GM18867 (cell line): ENCODE data around the gene SLC35E4.
"Not testable (repeated sequence)": the region's sequence is repeated elsewhere in the genome, so short reads cannot be mapped to it uniquely, and the experiment has no call there.

Source experiments
- ATAC-seq: cut with Tn5 transposase; IDR thresholded peaks from one replicate; pipeline ENCODE4 v1.9.1; 2021; ENCODE audit warnings: mild to moderate bottlenecking, moderate library complexity; ENCODE audit not compliant: unreplicated experiment

Gene SLC35E4

GRCh38 chr22:30649430-30650007 lies 13.9 kb downstream of the SLC35E4 start:
- ATAC-seq: peak; percentile 60

DNA sequence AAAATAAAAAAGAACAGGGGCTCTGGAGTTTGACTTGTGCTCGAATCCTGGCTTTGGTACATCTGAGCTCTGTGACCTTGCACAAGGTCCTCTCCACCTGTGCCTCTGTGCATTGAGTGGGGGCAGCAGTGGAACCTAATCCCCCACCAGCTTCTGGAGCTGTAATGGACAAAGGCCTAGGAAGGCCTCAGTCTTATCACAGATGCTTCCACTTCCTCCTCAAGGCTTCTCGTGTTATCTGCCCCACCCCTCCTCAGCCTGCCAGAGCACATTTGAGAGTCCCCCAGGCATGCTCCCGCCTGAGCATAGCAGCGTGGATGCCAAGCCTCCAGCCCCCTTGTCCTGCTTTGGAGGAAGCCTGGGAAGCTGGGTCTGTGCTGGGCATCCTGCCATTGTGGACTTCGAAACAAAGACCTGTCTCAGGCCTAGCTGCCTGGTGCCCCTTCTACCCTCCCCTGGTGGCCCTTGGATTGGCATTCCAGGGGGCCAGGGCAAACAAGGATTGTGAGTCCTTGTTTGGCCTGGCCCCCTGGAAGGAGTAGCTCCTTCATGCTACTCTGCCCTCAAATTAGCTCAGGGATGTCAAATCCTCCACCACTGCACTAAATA lies 15.0 kb downstream of the SLC35E4 start:
- no peak for ATAC-seq

- ATAC-seq: no peak
Measured at GRCh38 chr22:30652852-30653251, 17.3 kb downstream of the SLC35E4 start.

DNA sequence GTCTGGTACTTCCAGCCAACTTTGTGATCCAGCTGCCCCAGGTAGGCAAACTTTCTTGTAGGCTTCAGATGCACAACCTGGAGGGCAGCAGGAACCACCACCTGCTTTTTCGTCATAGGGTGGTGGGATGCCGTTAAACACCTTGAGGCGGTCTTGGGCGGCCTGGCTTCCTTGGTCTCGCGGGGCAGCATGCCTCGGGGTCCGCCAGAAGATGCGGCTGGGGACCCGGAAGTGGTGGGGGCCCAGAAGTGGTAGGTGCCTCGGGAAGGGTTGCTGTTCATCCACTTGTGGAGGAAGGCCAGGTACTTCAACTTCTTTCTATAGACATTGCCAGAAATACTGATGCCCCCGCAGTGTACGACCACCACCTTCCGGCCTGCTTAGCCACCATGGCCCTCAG lies 18.8 kb downstream of the SLC35E4 start:
- no peak for ATAC-seq

DNA sequence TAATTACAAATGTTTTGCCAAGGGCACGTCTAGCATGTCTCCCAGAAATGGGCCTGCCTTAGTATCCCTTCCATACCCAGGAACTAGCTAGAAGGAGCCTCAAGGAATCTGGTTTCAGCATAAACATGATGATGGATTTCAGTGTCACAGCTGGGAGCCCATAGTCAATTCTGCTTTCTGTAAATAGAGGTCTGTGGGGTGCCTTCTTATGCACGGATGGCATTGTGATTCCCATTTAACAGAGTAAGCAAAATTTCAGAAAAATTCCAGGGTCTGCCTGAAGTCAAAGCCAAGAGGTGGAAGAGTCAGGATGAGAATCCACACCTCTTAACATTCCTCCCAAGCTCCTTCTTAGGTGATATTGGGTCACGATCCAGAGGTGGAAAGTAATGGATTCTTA lies 20.0 kb downstream of the SLC35E4 start:
- no peak for ATAC-seq

GRCh38 chr22:30662040-30662439 lies 26.5 kb downstream of the SLC35E4 start:
- ATAC-seq: no peak

DNA sequence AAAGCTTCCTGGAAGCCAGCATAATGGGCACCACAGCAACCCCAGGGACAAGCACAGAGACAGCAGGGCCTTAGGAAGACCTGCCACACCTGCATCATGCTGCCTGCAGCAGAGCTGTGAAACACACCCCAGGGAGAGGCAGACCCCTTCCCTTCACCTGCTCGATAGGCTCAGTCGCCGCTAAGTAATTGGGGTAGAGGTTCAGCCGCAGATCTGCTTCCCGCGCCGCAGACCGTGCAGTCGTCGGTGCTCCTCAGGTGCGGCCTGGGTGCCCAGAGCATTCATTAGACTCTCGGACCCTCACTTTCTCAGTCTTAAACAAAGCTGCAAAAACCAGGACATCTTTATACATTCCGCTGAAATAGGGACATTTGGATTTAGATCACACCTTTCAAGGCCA lies 29.2 kb downstream of the SLC35E4 start:
- no peak for ATAC-seq

- no peak for ATAC-seq
Measured at GRCh38 chr22:30665266-30665665, 29.7 kb downstream of the SLC35E4 start.

- no peak for ATAC-seq
Measured at GRCh38 chr22:30665786-30666185, 30.2 kb downstream of the SLC35E4 start.

DNA sequence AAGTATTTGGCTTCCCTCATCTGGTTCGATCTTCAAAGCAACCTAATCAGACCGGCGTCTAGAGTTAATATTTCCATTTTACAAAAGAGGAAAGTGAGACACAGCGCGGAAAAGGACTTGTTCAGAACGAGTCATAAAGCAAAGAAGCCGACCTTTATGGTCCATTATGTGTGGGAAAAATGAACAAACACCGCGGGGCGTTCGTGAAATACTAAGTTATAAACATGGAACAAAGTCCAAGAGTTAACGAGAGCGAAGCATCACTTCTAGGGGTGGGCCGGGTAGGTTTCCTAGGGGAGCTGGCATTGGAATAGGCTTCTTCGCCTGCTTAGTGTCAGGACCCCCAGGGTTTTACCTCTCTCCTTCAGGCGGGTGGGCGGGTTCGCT lies 31.5 kb downstream of the SLC35E4 start:
- peak; percentile 10 for ATAC-seq

GRCh38 chr22:30667494-30668385 lies 32.2 kb downstream of the SLC35E4 start, which contains the start of gene DUSP18:
Gene DUSP18 (minus strand): TSS chr22:30667875. CDS start chr22:30664003, 3,872 bp downstream.
- ATAC-seq: peak; percentile 92

- no peak for ATAC-seq
Measured at GRCh38 chr22:30668386-30668710, 32.8 kb downstream of the SLC35E4 start.

DNA sequence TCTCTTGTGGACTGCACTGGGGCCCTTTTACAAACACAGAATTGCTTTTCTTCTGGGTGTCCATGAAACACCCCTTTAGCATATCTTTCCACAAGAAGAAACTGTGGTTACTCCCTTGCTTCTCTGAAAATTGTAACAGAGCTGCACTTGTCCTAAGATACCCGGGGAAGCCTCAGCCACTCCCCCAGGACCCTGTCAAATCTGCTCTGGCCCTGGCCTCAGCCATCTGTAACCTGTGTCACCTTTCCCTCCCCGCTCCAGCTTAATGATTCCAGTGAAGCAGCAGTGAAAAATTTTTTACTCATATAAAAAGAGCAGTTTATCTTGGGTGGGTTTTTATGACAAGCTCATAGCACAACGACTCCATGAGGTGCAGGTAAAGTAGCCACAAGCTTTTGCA lies 35.5 kb downstream of the SLC35E4 start:
- ATAC-seq: no peak

DNA sequence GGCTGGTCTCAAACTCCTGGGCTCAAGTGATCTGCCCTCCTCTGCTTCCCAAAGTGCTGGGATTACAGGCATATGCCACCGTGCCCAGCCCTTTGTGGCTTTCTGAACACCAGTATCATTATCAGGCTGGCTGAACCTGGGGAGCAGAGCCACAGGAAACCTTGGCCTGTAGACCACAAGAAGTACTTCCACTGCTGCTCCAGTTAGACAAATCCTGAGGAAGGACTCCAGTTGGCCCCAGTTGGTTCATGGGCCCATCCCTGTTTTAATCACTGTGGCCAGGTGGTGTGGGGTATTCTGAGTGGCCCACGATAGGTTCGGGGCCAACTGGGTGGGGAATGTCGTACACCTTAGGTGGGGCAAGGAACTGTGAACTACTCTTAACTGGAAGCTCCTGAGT lies 37.6 kb downstream of the SLC35E4 start:
- no peak for ATAC-seq

DNA sequence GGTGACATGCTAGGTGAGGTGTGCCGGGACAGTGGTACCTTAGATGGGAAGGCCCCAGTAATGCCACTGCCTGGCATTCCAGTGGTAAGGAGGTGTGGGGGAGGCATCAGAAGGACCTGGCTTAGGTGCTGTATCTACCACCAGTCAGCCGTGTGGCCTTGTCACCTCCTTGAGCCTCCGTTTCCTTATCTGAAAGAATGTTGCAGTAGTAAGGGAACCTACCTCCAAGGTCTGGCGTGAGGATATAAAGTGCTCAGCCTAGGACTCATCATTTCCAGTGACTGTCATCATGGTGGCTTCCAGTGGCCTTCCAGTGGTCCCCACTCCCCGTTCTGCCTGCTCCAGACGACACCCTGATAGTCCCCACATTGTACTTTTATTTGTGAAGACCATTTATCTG lies 38.9 kb downstream of the SLC35E4 start:
- no peak for ATAC-seq

- no peak for ATAC-seq
Measured at GRCh38 chr22:30675436-30675835, 39.9 kb downstream of the SLC35E4 start.

DNA sequence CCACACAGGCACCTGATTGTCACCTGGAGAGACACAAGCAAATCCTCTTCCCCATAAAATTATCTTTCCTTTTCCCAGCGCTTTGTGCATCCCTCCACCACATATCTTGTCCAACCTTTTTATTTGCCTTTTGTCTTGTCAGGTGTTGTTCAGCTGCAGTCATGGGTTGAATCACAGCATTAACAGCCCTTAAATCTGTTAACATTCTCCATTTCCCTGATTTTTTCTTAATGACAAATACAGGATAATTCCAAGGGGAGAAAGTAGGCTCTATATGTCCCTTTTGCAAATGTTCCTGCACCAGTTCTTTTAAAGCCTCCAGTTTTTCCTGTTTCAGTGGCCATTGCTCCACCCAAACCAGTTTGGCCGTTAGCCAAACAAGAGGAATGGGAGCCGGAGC lies 41.0 kb downstream of the SLC35E4 start:
- not testable (repeated sequence) for ATAC-seq

- not testable (repeated sequence) for ATAC-seq
Measured at GRCh38 chr22:30679895-30680690, 44.5 kb downstream of the SLC35E4 start.

- ATAC-seq: no peak
Measured at GRCh38 chr22:30680991-30681770, 45.6 kb downstream of the SLC35E4 start.

- no peak for ATAC-seq
Measured at GRCh38 chr22:30681831-30682230, 46.2 kb downstream of the SLC35E4 start.
